NCI-H2107 (cell line): ENCODE results near the gene KANSL3.
"Not testable (repeated sequence)": the region's sequence is repeated elsewhere in the genome, so short reads cannot be mapped to it uniquely, and the experiment has no call there.

Experiments
- DNase-seq: peaks from one replicate; lab custom pipeline; 2025; lab: John Stamatoyannopoulos, UW

KANSL3 gene

DNA sequence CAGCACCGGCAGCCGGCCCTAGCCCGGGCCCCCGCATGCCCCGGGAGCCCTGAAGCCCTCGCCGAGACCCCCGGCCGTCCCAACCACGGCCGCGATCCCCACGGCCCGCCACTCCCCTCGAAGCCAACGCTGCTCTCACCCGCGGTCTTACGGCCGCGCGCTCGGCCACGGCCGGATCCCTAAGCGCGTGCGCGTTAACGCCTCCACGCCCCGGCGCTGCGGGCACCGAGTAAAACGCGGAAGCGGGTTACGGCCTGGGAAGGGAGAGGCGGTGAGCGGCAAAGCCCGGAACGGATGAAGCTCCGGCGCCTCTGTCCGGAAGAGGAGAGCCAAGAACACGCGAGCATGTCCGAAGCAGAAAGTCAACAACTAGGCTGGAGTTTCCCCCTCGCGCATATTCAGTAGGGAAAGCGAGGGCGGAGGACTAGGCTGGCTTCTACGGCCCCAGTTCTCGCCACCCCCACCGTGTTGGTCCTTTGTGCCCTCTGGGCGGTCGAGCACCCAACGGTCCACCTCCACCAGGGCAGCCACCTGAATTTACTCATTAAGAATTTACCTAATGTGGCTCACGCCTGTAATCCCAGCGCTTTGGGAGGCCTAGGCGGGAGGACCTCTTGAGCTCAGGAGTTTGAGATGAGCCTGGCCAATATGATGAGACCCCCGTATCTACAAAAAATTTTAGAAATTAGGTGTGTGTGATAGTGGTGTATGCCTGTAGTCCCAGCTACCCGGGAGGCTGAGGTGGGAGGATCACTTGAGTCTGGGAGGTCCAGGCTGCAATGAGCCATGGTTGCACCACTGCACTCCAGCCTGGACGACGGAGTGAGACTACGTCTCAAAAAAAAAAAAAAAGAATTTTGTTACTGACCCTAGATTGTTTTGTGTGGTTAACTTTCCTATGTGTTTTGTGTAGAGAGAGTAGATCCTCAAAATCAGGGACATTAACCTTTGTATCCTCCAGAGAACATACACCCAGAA is at the start of gene KANSL3:
Gene KANSL3 (minus strand): TSS at position 169 of the 978 bp plus-strand sequence. CDS start 1,177 bp downstream, outside the sequence.
- peak; percentile 84 for DNase-seq

DNA sequence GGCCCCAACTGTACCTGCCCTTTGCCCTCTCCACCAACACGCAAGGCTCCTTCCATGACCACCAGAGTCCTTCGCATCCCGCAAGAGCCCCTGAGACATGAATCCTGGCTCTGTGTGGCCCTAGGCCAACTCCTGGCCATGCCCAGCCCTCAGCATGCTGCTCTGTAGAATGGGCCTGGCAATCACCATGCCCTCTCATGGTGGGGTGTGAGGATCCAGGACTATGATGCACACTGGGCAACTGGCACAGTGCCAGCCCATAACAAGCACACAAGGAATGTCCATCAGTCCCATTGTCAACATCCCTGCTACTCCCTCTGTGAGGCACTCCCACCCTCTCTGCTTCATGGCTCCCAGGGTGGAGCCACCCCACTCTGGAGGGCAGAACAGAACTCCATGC is 49.2 kb upstream of the KANSL3 start:
- no peak for DNase-seq

DNA sequence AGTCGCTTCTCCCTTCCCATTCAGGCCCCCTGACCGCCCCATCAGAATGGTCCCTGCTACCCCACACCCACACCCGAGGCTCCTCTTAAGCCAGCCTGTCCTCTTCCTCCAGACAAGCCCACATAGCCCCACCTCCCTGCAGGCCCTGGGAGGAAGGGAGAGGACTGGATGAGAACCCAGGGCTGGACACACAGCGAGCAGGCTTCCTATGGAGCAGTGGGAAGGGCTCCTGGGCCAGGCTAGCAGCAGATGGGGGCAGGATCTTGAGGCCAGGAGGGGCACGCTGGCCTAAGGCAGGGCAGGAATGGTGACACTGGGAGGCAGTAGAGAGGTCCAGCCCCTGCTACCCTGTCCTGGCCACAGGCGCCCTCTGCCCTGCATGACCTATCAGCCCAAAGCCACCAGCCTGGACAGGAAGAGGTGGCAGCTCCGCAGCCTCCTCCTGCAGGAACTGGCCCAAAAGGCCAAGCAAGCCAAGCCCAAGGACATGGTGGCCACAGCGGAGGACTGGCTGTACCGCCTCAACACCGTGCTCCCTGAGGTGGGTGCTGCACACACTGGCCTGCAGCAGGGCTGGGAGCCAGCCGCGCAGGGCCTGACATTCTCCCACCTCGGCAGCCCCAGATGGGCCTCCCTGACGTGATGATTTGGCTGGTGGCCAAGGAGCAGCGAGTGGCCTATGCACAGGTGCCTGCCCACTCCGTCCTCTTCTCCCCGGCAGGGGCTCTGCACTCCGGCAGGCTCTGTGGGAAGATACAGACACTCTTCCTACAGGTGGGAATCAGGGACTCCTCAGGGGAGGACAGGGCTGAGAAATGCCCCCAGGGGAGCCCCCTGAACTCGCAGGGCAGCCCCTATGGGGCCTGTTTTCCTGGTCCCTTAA is 47.7 kb upstream of the KANSL3 start:
- peak; percentile 5 for DNase-seq

DNA sequence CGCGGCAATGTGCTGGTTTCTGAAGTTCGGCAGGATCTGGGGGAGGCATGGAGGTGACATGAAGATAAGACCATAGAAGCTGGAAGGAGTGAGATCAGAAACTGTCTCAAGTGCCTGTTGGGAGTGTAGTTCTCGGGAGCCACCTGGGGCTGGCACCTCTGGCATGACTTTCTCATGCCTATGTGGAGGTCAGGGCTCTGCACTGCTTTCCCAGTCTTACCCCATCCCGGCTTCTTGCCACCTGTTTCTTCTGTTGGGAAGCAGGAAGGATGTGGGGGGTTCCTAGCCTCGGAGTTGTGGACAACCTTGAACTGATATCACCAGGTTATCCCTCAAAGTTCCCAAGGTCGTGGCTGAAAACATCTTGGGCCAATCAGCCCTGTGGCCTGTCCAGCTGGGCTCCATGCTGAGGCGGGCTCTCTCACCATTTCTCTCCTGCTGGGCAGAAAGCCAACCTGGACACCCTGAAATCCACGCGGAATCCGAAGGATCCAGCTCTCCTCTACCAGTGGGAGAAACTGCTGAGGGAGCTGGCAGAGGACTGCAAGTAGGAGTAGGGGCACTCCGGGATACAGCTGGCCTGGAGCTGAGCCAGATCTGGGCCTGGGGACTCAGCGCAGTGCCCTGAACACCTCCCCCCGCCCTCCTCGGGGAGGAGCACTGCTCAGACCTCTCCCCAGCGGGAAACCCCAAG is 46.9 kb upstream of the KANSL3 start:
- DNase-seq, result no peak

DNA sequence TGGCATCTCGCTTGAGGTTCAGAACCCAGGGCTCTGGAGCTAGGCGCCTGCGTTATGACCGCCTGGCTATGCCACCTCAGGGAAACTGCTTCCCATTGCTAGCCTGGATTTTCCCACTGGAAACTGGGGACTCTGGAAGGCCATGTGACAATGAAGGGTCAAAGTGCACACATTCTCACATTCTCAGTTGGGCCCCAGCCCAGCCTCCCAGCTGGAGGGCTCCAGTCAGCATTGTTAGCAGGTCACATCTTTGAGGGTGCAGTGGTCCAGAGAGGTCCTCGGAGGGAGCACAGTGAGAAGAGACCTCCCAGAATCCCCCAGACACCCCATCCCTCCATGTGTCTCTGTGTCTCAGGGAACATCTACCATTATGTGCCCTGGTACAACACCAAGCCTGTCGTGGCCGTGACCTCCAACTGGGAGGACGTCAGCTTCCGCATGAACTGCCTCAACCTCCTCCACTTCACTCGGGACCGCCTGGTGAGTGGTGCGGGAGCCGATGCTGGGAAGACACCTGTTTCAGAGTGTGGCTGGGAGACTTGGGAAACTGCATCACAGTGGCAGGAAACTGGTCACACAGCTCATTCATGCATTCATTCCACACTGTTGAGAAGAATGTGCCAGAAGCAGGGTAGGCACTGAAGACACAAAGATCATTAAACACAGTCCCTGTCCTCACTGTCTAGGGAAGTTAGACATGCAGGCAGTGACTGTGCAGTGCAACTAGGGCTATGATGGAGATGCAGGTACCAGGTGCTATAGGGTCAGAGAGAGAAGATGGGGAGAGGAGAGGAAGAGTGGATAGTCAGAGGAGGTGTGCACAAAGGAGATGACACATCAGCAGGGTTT is 46.1 kb upstream of the KANSL3 start:
- DNase-seq, result no peak

DNA sequence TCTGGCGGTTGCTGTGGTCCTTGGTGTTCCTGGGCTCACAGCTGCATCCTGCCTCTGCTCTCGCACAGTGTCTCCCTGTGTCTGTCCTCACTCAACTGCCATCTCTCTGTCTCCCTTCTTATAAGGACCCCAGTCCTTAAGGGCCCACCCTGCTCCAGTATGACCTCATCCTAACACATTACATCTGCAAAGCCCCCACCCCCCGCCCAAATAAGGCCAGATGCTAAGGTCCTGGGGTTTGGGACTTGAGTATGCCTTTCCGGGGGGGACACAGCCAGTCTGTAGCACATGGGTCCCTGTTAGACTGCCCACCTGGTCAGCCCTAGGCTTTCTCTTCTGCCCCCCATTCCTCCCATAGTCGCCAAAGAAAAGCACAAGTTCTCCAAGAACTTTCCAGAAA is 45.2 kb upstream of the KANSL3 start:
- no peak for DNase-seq

DNA sequence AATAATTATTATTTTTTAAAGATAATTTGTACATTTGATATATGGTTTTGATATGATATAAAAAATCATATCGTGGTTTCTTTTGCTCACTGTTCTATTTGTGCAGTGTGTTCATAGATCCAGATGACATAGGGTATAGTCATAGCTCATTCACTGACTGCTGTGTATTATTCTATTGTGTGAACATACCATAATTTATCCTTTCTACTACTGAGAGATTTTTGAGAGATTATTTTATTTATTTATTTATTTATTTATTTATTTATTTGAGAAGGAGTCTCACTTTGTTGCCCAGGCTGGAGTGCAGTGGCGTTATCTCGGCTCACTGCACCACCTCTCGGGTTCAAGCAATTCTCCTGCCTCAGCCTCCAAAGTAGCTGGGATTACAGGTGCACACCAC is 43.4 kb upstream of the KANSL3 start:
- DNase-seq, result no peak

DNA sequence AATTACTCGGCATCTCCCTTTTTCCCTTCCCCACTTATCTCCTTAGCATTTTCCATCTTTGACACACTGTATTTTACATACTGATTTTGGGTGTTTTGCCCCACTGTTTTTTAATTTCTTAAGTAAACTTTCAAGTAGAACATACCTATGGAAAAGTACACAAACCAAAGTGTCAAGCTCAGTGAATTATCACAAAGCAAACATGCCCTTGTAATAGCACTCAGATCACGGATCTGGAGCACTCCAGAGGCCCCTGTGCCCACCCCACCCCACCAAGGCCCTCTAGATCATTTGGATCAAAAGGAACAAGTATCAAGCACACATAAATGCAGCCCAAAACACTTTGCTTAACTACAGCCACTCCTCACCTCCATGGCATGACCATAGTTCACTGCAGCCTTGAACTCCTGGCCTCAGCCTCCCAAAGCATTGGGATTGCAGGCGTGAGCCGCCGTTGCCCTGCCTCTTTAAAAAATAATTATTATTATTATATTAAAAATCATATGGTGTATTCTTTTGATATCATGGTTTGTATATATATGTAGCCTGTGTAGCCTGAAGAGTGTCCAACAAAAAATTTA is 42.5 kb upstream of the KANSL3 start:
- DNase-seq, result no peak

DNA sequence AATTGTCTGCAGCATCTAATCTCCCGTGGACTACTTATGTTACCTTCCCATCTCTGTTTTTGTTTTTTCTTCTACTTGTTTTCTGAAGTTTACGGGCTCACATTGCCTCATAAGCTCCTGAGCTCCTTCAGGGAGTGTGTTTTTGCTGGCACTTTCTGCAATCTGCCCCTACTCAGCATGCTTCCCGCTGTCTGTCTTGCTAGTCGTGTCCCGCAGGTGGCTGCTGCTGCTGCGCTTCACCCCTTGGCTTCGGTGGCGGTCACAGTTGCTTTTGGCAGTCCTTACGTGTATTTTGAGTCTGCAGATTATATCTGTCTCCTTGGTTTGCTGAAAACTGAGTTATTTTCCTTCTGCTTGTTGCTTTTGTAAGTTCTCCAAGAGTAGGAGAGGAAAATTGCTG is 41.7 kb upstream of the KANSL3 start:
- no peak for DNase-seq

DNA sequence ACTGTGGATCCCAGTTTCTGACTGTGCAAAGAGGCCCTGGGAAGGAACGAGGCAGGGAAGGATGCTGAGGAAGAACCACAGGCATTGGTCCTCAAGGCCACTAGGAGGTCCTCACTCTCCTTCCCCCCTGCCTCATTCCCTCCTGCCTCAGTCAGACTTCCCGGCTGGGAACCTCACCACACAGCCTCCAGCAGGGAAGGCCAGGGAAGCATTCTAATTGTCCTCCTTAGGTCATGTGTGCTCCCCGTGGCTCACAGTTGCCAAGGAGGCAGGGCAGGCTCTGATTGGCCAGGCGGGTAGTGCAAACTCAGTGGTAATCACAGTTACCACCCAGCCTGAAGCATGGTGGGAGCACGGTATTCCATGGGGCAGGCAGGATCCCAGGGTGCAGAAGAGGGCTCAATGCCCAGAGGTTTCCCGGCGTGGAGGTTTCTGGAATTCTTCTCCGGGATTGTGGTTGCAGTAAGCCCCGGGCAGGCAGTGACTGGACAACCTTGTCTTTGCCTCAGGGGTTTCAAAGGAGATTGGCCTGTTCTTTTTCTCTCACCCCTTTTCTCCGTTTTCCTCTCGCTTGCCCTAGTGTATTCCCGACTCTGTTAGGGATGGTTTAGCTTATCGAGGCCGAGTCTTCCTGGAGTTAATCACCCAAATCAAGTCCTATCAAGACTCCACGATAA is 31.6 kb upstream of the KANSL3 start:
- DNase-seq, result no peak

DNA sequence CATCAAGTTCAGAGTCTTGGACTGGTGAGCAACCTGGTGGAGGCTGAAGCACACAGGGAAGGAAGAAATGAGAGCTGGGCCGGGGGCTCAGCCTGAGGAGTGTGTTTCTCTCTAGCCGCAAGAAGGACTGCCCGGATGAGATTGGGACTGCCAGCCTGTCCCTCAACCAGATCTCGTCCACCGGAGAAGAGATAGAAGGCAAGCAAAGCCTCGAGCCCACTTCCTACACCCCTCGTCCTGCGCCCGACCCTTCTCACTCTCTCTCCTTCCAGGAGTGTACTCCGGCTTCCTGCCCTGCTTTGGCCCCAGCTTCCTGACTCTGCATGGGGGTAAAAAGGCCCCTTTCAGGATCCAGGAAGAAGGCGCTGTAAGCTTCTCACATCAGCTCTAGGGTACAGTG is 30.7 kb upstream of the KANSL3 start:
- no peak for DNase-seq

DNA sequence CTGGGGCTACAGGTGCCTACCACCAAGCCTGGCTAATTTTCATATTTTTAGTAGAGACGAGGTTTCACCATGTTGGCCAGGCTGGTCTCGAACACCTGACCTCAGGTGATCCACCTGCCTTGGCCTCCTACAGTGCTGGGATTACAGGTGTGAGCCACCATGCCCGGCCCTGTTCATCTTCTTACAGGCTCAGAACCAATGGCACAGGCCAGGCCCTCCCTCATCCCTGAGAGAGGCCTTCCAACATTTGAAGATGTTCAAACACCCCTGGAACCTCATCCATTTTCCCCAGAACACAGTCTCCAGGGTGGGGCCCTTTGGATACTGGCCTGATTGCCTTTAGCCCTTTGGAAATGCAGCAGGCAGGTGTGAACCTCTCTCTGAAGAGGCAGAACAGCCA is 27.6 kb upstream of the KANSL3 start:
- DNase-seq, result not testable (repeated sequence)

DNA sequence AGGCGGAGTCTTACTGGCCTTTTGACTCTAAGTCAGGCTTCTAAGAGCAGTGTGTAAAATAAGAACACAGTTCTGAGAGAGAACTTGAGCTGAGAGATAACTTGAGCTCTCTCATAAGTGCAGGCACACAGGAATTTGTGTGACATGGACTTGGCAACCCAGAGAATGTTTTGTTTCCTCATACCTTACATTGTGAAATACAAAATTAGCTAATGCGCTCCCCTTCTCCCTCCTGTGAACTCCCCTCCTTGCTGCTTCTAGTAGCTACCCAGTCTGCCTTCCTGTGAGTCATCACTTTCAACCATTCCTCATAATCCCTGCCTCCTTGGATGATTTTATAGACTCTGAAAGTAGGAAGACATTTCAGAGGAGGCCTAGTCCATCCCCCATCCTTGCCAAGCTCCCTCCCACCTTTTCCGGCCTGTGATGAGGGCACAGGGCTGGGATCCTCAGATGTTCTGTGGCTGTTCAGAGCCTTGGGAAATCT is 27.0 kb upstream of the KANSL3 start:
- no peak for DNase-seq

DNA sequence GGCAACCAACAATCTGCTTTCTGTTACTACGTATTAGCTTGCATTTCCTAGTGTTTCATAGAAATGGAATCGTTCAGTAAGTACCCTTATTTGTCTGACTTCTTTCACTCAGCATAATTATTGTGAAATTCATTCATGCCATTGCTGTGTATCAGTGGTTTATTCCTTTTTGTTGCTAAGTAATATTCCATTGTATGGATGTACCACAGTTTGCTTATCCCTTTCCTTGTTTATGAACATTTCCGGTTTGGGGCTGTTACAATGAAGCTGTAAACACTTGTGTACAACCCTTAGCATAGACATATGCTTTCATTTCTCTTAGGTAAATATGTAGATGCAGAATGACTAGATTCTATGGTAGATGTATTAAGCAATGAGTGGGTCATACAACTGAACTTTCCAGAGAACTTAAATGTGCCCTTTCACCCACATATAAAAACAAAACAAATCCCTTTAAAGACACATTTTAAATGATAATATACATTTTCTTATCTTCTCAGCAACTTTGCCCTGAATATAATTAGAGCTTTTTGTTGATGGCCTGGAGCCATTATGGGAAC is 26.3 kb upstream of the KANSL3 start:
- DNase-seq, result no peak

DNA sequence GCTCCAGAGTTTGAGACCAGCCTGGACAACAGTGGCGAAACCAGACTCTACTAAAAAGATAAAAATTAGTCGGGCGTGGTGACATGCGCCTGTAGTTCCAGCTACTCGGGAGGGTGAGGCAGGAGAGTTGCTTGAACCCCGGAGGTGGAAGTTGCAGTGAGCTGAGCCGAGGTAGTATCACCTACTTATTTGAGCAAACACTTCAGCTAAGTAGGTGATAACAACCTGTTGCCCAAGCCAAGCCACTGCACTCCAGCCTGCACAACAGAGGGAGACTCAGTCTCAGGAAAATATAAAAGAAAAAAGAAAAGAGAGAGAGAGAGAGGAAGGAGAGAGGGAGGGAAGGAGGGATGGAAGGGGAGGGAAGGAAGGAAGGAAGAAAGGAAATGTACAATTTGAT is 25.7 kb upstream of the KANSL3 start:
- DNase-seq, result no peak

DNA sequence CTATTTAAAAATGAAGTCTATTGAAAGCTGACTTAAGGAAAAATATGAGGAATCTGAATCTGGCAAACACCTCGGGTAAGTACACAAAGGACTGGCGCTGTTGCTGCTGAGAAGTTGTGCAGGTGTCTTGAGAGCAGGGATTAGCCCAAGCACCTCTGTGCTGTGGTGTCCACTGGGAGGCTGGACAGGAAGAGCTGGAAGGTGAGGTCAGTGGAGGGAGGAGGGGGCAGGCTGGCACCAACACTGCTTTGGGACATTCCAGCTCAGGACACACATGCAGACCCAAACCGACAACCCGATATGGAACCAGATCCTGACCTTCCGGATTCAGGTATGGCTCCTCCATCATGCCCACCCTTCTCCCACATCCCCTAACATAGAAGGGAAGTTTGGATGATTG is 25.1 kb upstream of the KANSL3 start:
- DNase-seq, result no peak

DNA sequence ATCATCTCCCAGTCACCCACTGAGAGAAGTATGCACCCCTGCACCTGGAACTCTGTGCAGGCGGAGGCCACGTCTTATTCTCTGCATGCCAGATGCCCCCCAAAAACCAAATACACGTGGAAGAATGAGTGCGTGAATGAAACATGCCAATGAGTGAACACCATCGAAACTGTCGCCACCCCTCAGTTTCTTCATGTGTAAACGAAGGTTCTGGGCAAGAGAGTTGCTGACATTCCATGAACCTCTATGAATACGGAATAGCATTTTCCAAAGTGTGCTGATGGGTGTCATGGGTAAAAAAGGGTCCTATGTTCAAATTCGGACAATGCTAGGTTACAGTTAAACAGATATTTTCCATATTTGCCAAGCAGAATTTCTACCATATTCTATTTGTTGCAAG is 24.2 kb upstream of the KANSL3 start:
- no peak for DNase-seq

DNA sequence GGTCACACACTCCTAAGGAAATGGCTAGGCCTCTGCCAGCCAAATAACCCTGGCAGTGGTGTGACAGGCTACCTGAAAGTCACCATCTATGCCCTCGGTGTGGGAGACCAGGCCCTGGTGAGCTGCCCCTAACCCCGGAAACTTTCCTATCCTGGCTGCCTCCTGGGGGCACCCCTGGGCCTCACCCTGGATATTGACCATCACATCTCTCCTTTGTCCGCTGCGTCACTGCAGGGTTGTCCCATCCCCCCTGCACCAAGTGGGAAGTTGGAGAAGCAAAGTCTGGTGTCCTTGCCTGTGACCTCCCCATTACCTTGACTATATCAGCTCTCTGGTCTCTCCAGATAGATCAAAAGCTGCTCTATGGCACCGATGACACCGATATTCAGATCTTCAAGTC is 23.2 kb upstream of the KANSL3 start:
- no peak for DNase-seq

DNA sequence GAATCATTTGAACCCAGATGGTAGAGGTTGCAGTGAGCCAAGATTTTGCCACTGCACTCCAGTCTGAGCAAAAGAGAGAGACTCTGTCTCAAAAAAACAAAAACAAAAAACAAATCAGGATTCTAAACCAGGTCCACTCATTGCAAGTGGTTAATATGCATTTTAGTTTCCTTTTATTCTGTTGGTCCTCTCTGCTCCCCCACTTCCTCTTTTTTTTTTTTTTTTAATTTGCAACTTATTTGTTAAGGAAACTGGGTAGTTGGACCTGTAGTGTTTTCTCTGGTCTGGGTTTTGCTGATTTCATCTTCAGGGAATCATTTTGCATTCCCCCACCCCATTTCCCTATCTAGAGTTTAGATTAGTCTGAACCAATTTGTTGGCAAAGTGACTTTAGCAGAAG is 18.4 kb upstream of the KANSL3 start:
- DNase-seq, result no peak

DNA sequence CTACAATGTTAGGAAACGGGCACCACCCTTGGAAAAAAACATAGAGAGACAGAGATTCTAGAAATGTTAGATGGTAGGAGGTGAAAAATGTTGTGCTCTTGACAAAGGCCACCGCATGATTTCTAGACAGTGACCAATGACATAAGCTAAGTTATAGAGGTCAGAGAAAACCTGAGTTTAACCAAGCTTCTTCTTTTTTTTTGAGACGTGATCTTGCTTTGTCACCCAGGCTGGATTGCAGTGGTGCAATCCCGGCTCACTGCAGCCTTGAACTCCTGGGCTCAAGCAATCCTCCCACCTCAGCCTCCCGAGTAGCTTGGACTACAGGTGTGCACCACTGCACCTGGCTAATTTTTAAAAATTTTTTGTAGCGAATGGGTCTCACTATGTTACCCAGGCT is 17.4 kb upstream of the KANSL3 start:
- DNase-seq, result no peak
